GM18861 (cell line): ENCODE measurements around the gene PGP.

Experiments used
- ATAC-seq: cut with Tn5 transposase; IDR thresholded peaks from one replicate; pipeline ENCODE4 v1.9.1; 2021; ENCODE audit not compliant: unreplicated experiment

The PGP gene

DNA sequence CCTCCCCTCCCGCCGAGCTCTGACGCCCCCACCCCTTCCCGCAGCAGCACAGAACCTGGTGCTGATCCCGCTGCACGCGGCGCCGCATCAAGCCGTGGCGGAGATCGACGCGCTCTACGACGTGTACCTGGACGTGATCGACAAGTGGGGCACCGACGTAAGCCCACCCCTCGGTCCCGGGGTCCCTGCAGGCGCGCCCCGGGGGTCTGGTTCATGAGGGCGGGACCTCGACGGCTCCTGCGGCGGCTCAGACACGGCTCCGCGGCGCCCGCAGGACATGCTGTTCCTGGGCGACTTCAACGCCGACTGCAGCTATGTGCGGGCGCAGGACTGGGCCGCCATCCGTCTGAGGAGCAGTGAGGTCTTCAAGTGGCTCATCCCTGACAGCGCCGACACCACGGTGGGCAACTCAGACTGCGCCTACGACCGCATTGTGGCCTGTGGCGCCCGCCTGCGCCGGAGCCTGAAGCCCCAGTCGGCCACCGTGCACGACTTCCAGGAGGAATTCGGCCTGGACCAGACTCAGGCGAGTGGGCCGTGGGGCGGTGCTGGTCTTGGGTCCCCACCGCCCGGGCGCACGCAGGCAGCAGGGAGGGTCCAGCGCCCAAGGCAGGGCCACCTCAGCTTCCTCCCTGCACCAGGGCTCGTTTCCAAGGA lies 23.0 kb upstream of the PGP start:
- ATAC-seq, result no peak

DNA sequence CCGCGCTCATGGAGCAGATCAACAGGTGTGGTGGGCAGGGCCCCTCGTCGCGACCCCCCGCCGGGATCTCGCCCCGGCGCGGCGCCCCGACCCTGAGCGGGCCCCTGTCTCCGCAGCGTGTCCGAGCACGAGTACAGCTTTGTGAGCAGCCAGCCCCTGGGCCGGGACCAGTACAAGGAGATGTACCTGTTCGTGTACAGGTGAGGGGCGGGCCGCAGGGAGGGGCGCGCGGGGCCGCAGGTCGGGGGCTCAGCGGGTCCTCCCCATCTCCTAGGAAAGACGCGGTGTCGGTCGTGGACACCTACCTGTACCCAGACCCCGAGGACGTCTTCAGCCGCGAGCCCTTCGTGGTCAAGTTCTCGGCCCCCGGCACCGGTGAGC lies 22.5 kb upstream of the PGP start:
- no peak for ATAC-seq

DNA sequence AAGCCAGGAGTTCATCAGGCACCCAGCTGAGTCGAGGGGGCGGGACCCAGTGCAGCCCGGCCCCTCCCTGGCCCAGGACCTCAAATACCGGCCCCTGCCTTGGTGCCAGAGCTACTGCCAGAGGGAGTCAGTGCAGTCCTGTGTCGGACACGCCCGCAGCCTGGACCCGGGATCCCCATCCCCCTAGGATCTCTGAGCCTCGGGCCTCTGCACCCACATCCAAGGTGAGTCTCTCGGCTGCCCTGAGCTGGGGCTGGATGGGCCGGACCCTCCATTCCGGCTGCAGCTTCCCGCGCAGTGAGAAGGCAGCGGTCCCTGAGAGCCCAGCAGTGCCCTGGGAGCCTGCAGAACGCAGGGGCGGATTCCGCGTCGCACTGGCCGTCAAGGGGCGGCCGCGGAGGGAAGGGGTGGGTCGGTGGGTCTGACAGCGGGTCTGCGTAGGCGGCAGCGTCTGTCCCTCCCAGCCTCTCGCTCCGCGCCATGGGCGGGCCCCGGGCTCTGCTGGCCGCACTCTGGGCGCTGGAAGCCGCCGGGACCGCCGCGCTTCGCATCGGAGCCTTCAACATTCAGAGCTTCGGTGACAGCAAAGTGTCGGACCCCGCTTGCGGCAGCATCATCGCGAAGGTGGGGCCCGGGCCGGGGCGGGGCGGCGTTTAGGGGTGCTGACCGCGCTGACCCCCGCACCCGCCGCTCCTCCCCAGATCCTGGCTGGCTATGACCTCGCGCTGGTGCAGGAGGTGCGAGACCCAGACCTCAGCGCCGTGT lies 21.9 kb upstream of the PGP start, which contains the start of gene DNASE1L2:
DNASE1L2 (plus strand) TSS at position 108 of the 765 bp plus-strand sequence; CDS start at position 481, 373 bp downstream.
- no peak for ATAC-seq

DNA sequence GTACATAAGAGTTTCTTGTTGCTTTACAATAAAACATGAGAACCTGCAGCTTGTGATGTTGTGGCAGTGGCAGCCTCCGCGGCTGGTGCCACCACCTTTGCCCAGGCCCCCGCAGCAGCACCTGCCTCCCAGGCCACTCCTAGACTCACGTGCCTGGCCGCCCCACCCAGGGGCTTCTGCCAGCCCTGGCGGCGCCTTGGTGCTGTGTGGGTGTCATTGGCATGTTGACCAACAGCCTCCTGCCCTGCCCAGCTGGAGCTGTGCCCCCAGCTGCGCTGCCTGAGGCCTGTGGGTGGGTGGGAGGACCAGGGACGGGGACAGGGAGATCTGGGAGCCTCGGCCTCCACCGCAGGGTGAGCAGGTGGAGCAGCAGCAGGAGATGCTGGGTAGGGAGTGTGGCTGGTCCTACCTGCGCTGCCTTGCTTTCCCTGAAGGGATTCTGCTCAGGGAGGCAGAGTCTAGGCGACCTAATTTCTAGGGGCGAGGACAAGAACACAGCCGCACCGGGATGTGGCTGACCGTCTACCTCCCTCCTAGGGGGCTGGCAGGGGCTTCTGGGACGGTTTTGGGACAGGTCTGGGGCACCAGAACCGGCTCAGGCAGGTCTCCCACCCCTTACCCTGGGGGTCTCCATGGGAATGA lies 21.2 kb upstream of the PGP start:
- no peak for ATAC-seq

DNA sequence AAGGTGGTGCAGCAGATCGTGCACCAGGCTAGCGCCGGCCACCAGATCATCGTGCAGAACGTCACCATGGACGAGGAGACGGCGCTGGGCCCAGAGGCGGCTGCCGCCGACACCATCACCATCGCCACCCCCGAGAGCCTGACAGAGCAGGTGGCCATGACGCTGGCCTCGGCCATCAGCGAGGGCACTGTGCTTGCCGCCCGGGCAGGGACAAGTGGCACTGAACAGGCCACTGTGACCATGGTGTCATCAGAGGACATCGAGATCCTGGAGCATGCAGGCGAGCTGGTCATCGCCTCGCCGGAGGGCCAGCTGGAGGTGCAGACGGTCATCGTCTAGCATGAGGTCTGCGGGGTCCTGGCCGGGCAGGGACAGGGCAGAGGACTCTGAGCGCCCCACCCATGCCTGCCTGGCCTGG lies 20.6 kb upstream of the PGP start:
- ATAC-seq, result no peak

DNA sequence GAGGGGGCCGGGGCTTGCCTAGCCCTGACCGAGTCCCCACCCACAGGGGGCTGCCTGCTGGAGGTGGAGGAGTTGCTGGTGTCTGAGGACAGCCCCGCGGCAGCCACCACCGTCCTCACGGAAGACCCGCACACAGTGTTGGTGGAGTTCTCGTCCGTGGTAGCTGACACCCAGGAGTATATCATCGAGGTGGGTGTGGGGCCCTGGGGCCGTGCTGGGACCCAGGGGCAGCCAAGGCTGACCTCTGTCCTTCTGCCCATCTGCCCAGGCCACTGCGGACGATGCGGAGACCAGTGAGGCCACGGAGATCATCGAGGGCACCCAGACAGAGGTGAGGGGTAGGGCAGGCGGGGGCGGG lies 20.2 kb upstream of the PGP start:
- ATAC-seq, result no peak

DNA sequence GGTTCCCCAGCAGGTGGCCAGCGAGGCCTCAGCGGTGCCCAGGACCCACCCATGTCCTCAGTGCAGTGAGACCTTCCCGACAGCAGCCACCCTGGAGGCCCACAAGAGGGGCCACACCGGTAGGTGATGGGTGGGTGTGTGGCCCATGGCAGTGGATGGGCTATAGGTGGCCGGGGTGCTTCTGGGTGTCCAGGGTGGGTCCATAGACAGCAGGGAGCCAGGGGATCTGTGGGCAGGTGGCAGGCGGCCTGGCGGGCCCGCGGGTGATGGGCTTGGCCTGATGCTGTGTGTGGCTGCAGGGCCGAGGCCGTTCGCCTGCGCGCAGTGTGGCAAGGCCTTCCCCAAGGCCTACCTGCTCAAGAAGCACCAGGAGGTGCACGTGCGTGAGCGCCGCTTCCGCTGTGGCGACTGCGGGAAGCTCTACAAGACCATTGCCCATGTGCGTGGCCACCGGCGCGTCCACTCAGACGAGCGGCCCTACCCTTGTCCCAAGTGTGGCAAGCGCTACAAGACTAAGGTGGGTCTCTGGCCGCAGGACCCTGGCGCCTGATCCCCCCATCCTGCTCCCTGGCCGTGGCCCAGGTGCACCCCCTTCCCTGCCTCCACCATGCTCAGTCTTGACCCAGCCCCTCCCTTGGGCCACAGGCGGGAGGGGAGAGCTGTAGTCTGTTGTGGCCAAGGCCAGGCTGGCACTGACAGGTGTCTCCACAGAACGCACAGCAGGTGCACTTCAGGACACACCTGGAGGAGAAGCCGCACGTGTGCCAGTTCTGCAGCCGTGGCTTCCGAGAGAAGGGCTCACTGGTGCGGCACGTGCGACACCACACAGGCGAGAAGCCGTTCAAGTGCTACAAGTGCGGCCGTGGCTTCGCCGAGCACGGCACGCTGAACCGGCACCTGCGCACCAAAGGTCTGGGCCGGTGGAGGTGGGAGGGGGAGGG lies 19.5 kb upstream of the PGP start:
- ATAC-seq, result no peak

DNA sequence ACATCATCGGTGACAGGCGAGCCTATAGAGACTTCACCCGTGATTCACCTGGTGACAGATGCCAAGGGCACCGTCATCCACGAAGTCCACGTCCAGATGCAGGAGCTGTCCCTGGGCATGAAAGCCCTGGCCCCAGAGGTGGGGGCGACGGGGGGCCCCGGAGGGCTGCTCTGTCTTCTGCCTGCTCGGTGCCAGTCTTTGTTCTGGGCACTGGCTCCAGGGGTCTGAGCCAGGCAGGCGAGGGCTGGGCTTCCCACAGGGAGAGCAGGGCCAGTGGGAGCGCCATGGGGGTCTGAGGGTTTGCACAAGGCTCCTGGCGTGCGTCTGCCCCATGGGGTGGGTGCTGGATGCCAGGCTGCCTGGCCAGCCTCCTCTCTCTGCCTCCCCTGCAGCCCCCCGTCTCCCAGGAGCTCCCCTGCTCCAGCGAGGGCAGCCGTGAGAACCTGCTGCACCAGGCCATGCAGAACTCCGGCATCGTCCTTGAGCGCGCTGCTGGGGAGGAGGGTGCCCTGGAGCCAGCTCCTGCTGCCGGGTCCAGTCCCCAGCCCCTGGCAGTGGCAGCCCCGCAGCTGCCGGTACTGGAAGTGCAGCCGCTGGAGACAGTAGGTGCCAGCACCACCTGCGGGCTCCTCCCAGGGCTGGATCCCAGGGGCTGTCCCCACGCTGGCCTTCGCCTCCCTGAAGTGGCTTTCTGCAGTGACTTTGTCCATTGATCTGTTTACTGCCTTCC lies 18.6 kb upstream of the PGP start:
- ATAC-seq, result no peak

DNA sequence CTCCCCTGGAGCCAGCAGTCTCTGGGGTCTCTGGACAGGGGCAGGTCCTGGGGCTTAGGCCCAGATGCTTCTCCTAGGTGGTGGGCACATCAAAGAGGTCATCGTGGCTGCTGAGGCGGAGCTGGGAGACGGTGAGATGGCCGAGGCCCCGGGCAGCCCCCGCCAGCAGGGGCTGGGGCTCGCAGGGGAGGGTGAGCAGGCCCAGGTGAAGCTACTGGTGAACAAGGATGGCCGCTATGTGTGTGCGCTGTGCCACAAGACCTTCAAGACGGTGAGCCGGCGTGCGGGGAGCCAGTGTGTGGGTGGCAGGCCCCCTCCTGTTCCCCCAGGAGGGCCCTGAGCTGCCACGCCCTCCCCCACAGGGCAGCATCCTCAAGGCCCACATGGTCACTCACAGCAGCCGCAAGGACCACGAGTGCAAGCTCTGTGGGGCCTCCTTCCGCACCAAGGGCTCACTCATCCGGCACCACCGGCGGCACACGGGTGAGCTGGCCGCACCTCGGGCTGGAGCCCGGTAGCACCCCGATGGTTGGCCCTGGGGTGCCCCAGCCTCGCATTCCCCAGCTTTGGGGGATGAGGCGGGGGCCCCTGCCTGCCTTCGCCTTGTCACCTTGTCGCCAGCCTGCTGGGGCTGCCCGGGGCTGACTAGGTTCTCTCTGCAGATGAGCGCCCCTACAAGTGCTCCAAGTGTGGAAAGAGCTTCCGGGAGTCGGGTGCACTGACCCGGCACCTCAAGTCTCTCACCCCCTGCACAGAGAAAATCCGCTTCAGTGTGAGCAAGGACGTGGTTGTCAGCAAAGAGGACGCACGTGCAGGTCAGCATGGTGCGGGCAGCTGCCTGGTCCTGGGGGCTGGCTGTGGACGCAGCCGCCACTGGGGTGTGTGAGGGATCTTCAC lies 17.7 kb upstream of the PGP start:
- no peak for ATAC-seq

DNA sequence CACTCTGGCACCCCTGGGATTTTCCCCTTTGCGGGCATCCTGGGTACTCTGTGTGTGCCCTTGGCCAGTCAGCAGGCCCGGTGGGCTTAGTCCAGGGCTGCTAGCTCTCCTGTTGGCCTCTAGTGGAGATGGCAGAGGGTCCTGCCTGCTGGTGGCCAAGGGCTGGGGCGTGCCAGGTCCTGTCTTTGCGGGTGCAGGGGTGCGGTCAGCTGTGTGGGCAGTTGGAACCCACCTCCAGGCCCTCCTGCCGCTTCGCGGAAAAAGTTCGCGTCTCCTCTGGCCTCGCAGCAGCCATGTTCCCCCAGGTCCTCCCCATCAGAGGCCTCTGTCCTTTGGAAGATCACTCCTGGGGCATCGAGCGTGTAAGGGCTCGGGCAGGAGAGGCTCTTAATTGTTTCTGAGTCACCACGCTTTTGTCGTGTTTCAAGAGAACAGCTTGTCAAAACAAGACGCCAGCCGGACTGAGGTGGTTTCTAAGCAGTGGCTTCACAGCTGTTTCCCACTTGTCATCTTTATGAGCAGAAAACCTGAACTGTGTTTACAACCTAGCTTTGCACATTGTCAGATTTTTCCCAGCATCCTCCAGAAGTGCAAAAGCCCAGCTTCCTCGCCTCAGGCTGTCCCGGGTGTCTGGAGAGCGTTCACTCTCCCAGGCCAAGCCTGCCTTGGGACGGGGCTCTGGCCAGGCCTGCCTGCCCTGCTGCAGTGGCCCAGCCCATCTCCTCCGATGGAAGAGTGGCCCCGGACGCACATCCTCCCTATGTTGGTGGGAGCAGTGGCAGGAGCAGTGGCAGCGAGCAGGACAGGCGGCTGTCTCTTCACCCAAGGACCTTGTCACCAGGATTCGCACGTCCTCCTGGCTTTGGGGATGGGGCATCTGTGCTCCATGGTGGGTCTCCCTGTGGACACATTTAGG lies 16.6 kb upstream of the PGP start:
- no peak for ATAC-seq

DNA sequence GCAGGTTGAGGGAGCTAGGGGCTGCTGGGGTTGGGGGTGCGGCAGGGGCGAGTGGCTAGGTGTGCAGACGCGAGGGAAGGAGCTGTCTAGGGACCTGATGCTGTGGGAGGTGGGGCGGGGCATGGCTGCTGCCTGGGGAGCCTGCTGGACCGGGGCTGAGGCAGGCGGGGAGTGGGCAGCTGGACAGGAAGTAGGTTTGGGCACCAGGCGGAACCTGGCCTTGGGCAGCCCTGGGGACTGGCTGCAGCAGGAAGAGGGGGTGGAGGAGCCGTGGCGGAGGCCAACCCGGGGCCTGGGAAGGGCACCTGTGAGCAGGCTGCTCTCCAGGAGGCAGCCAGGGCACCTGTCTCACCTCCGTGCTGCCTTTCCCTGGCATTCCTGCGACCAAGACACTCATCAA lies 15.7 kb upstream of the PGP start:
- ATAC-seq, result no peak

DNA sequence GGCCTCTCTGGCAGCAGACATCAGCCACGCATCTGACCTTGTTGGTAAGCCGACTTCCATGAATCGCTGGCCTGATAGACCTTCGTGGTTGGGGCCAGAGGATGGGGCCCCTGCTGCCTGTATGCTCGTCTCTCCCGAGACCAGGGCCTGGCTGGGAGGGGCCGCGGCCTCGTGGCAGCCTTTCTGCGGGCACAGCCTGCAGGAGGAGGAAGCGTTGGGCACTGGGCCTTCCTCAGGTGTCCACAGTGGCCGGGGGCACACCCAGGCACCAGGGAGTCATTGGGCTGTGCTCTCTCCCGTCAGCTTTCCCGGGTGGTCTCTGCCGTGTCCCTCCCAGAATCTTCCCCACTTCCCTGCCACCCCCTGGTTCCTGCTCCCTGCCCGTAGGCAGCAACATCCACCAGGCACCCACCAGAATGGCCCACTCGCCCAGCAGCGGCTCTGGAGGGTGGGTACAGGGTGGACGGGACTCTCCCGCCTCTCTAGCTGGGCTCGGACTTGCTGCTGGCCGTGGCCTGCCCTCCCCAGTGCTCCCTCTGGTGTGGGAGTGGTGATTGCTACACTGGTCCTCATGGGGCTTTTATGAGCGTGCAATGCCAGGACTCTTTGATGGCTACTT lies 15.1 kb upstream of the PGP start:
- no peak for ATAC-seq

DNA sequence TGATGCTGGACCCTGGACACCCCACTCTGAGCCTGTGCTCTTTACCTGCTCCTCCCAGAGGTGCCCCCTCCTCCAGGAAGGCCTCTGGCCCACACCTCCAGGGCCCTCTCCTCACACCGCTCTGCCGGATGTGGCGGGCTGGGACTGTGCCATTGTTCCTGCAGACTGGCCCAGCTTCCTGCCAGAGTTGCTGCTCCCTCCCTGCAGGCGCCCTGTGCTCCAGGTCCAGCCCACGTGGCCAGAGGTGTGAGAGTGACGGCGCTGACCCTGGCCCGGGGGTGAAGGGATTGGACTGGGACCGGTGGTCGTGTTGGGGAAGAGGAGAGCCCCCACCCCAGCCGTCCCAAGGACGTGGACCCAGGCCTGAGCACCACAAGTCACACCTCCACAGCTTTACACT lies 14.5 kb upstream of the PGP start:
- ATAC-seq, result no peak

DNA sequence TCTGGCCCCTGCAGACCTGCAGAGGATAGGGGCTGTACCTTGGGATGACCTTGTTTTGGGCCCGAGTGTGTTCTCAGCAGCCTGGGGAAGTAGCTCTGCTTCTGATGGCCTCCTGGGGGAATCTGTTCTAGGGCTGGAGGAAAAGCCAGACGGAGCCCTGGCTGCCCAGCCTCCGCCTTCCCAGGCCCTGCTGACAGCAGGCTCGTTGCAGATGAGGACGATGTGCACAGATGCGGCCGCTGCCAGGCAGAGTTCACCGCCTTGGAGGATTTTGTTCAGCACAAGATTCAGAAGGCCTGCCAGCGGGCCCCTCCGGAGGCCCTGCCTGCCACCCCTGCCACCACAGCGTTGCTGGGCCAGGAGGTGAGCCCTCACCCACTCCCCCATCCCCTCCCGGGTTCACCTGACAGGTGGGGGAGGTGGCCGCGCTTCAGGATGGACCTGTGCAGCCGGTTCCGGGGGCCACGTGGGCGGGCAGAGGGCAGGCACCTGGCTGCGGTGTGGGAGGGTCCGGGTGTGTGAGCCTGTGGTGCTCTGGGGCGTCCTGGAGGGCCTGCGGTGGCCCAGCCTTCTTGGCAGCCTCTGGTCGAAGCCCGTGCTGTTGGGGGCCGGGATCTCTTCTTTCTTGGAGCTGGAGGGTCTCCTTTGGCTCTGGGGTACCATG lies 13.7 kb upstream of the PGP start:
- ATAC-seq, result no peak

DNA sequence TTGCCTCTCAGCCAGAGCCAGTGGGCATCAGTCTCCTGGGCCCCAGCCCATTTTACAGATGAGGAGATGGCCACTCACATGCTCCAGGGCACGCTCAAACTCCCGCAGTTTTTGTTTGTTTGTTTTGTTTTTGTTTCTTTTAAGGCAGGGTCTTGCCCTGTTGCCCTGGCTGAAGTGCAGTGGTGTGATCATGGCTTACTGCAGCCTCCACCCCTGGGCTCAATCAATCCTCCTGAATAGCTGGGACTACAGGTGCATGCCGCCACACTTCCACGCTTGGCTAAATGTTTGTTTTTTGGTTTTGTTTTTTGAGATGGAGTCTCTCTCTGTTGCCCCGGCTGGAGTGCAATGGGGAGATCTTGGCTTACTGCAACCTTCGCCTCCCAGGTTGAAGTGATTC lies 12.3 kb upstream of the PGP start:
- ATAC-seq, result no peak

DNA sequence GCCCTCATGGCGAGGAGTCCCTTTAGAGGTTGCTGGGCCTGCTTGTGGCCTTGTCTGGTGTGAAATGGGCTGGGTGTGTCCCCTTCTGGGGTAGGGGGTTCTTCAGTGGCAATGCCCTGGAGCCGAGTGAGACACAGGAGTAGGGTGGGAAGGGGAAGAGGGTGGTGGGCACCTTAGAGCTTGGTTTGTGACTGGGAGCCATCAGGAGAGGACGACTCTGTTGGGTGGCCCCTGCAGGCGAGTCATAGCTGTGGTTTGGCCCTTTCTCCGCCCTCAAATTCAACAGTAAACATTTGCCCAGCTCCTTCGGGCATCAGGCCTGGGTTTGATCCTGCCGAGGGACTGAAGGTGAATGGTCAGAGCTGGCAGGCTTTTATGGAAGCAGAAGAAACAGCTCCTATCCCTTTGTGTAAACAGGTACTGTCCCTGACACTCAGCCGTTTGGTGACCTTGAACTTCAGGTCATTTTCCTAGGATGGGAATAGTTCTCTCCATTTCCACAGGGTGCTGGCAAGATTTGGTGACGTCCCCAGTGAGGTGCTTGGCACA lies 11.7 kb upstream of the PGP start:
- no peak for ATAC-seq

DNA sequence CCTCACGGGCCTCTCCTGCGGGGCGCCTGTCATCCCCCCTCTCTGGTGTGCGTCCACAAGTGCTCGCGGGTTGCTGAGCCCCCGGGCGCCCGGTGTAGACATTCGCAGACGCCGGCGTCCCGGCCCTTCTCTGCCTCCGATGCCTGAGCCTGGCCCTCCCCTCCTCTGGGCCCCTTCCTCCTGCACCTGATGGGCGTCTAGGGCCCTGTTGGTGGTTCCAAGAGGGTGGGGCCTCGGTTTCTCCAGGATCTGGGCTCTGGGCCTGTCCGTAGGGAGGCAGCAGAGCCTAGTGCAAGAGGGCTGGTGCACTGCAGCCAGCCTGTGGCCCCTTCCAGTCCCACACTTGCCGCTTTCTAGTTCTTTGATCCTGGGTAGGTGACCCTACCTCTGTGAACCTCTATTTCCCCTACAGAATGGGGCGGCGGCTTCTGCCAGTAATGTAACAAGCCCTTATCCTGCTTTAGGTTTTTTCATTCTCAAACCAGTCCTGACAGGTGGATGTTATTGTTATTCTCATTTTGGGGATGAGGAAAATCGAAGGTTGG lies 9.4 kb upstream of the PGP start:
- peak; percentile 5 for ATAC-seq
